H9 (cell line): ENCODE results near the gene RNF212. TPM values are rescaled to one million over a fixed set of nuclear protein-coding genes. Genes with fewer than 3 reads are reported as not detected.

ENCODE experiments used
- DNase-seq: peaks from one replicate; pipeline ENCODE4 v3.0.0-alpha.2; 2017
- H2AFZ ChIP-seq: one replicate; pipeline ENCODE4 v1.6.1; 2013; ENCODE audit warnings: mild to moderate bottlenecking, low read length, control low read depth, moderate library complexity
- H2AK5ac ChIP-seq: 2 replicates; pipeline ENCODE4 v1.6.1; 2013; ENCODE audit warnings: low read length, control low read depth, mixed read lengths; ENCODE audit not compliant: insufficient read length
- H2BK120ac ChIP-seq: one replicate; pipeline ENCODE4 v1.6.1; 2013; ENCODE audit warnings: low read depth, mild to moderate bottlenecking, low read length, control low read depth, inconsistent platforms; ENCODE audit not compliant: poor library complexity, severe bottlenecking
- H2BK12ac ChIP-seq: 2 replicates; pipeline ENCODE4 v1.6.1; 2013; ENCODE audit warnings: low read length, control low read depth, mixed read lengths, low read depth; ENCODE audit not compliant: insufficient read length
- H2BK15ac ChIP-seq: 2 replicates; pipeline ENCODE4 v1.6.1; 2013; ENCODE audit warnings: low read depth, low read length, control low read depth
- H2BK20ac ChIP-seq: one replicate; pipeline ENCODE4 v1.6.1; 2013; ENCODE audit warnings: low read depth, mild to moderate bottlenecking, low read length, control low read depth, inconsistent platforms; ENCODE audit not compliant: poor library complexity, severe bottlenecking
- H2BK5ac ChIP-seq: 2 replicates; pipeline ENCODE4 v1.6.1; 2013; ENCODE audit warnings: low read length, control low read depth, mixed read lengths; ENCODE audit not compliant: insufficient read length
- H3K14ac ChIP-seq: 2 replicates; pipeline ENCODE4 v1.6.1; 2013; ENCODE audit warnings: low read length, control low read depth; ENCODE audit not compliant: insufficient read depth
- H3K18ac ChIP-seq: 2 replicates; pipeline ENCODE4 v1.6.1; 2013; ENCODE audit warnings: low read depth, mild to moderate bottlenecking, mixed read lengths, low read length, control low read depth; ENCODE audit not compliant: insufficient read length
- H3K23ac ChIP-seq: 2 replicates; pipeline ENCODE4 v1.6.1; 2013; ENCODE audit warnings: low read length, control low read depth, mixed read lengths, low read depth; ENCODE audit not compliant: insufficient read length
- H3K23me2 ChIP-seq: 2 replicates; pipeline ENCODE4 v1.6.1; 2013; ENCODE audit warnings: low read depth, mild to moderate bottlenecking, mixed read lengths, low read length, control low read depth; ENCODE audit not compliant: insufficient read length, poor library complexity, severe bottlenecking
- H3K27ac ChIP-seq: 2 replicates; pipeline ENCODE4 v1.5.1; 2013; ENCODE audit warnings: low read length, control low read depth, mixed read lengths, low read depth; ENCODE audit not compliant: insufficient read length
- H3K27me3 ChIP-seq: 2 replicates; pipeline ENCODE4 v1.6.1; 2013; ENCODE audit warnings: low read length, control low read depth, inconsistent platforms; ENCODE audit not compliant: insufficient read depth
- H3K4ac ChIP-seq: 2 replicates; pipeline ENCODE4 v1.6.1; 2013; ENCODE audit warnings: low read depth, mild to moderate bottlenecking, control low read depth, inconsistent platforms, low read length, moderate library complexity
- H3K4me1 ChIP-seq: 2 replicates; pipeline ENCODE4 v1.6.1; 2013; ENCODE audit warnings: low read length, control low read depth, inconsistent platforms; ENCODE audit not compliant: insufficient read depth
- H3K4me2 ChIP-seq: 2 replicates; pipeline ENCODE4 v1.6.1; 2013; ENCODE audit warnings: low read length, control low read depth, mixed read lengths; ENCODE audit not compliant: insufficient read length, insufficient read depth
- H3K56ac ChIP-seq: 2 replicates; pipeline ENCODE4 v1.6.1; 2013; ENCODE audit warnings: low read depth, mild to moderate bottlenecking, mixed read lengths, low read length, control low read depth; ENCODE audit not compliant: insufficient read length
- H3K79me1 ChIP-seq: 2 replicates; pipeline ENCODE4 v1.6.1; 2013; ENCODE audit warnings: low read depth, mild to moderate bottlenecking, moderate library complexity, low read length, control low read depth, inconsistent platforms; ENCODE audit not compliant: insufficient read depth, poor library complexity, severe bottlenecking
- H3K79me2 ChIP-seq: 2 replicates; pipeline ENCODE4 v1.6.1; 2013; ENCODE audit warnings: low read length, control low read depth, inconsistent platforms; ENCODE audit not compliant: insufficient read depth
- H3K9ac ChIP-seq: 2 replicates; pipeline ENCODE4 v1.6.1; 2013; ENCODE audit warnings: low read length, control low read depth, mixed read lengths; ENCODE audit not compliant: insufficient read length; ENCODE audit errors: extremely low read depth
- H3K9me3 ChIP-seq: one replicate; pipeline ENCODE4 v1.6.1; 2013; ENCODE audit warnings: low read depth, low read length, inconsistent platforms; ENCODE audit not compliant: control insufficient read depth
- H3T11ph ChIP-seq: one replicate; pipeline ENCODE4 v1.6.1; 2013; ENCODE audit warnings: mild to moderate bottlenecking, low read length, control low read depth, inconsistent platforms
- H4K20me1 ChIP-seq: one replicate; pipeline ENCODE4 v1.6.1; 2013; ENCODE audit not compliant: control insufficient read depth, insufficient read length, insufficient read depth
- H4K5ac ChIP-seq: 2 replicates; pipeline ENCODE4 v1.6.1; 2013; ENCODE audit warnings: low read depth, mild to moderate bottlenecking, mixed read lengths, low read length, control low read depth; ENCODE audit not compliant: insufficient read length
- H4K8ac ChIP-seq: replicated peaks from 2 replicates; pipeline ENCODE4 v1.6.1; 2013; ENCODE audit warnings: low read length, control low read depth, mixed read lengths, low read depth; ENCODE audit not compliant: insufficient read length
- H4K91ac ChIP-seq: 2 replicates; pipeline ENCODE4 v1.6.1; 2013; ENCODE audit warnings: low read depth, mild to moderate bottlenecking, moderate library complexity, mixed read lengths, low read length, control low read depth; ENCODE audit not compliant: insufficient read length
- H3K27ac Mint-ChIP-seq, 3 experiments: 2 replicates in 2 of 3; 3 replicates in 1 of 3; pipeline ENCODE4 v1.8.0; 2020 to 2021; ENCODE audit warnings: mixed read lengths in 3 of 3, mild to moderate bottlenecking in 1 of 3, moderate library complexity in 1 of 3
- H3K27me3 Mint-ChIP-seq: 2 replicates; pipeline ENCODE4 v1.8.0; 2021; ENCODE audit warnings: low read depth, mild to moderate bottlenecking, moderate library complexity, mixed read lengths
- H3K36me3 Mint-ChIP-seq, 3 experiments: 2 replicates in 2 of 3; 3 replicates in 1 of 3; pipeline ENCODE4 v1.8.0; 2020 to 2021; ENCODE audit warnings: low read depth in 3 of 3, mixed read lengths in 3 of 3; ENCODE audit not compliant: insufficient read depth in 1 of 3
- H3K4me1 Mint-ChIP-seq, 2 experiments: 2 replicates each; pipeline ENCODE4 v1.8.0; 2020; ENCODE audit warnings: mixed read lengths in 2 of 2
- H3K4me3 Mint-ChIP-seq, 2 experiments: 2 replicates in 1 of 2; 3 replicates in 1 of 2; pipeline ENCODE4 v1.8.0; 2020 to 2021; ENCODE audit warnings: mild to moderate bottlenecking in 2 of 2, mixed read lengths in 2 of 2, moderate library complexity in 1 of 2
- H3K9me3 Mint-ChIP-seq, 2 experiments: 2 replicates in 1 of 2; 3 replicates in 1 of 2; pipeline ENCODE4 v1.8.0; 2020; ENCODE audit warnings: mild to moderate bottlenecking in 2 of 2, mixed read lengths in 2 of 2, moderate library complexity in 1 of 2
- CTCF ChIP-seq: fragments of 200-600 bp; sonication (generic); conservative IDR thresholded peaks from 3 replicates; pipeline ENCODE4 v1.8.0; 2021; ENCODE audit warnings: antibody characterized with exemption, mild to moderate bottlenecking
- WGBS: extraction: QIAGEN DNeasy Blood & Tissue Kit; methylation state at CpG from one replicate; pipeline ENCODE4 v1.1.7; 2013; ENCODE audit warnings: missing lambda C conversion rate, low lambda C conversion rate, mixed read lengths; ENCODE audit not compliant: insufficient read length; ENCODE audit errors: extremely low coverage; 5-methylcytosine and 5-hydroxymethylcytosine counted together
- total RNA-seq: library from RNA; stranded (reverse); gene quantifications from 2 replicates; pipeline ENCODE4 v1.2.1, GENCODE V29; 2021

RNF212 gene
- total RNA-seq, 1 experiment from 2014 or later = 3.0 TPM

DNA sequence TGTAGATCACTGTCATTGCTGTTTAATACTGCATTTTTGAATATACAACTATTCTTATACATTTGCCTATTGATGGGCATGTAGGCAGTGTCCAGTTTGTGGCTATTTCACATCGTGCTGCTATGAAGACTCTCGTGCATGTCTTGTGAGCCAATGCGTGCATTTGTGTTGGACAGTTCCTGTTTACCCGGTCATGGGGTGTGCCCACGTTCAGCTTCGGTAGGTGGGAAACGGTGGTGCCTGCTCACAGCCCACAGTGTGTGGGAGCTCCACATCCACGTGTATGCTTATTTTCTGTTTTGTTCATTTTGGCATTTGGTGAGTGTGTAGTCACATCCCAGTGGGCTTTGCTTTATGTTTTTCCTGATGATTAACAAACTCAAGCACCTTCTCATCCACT, 19.7 kb upstream of the RNF212 start:
- TF ChIP-seq CTCF = no peak
- Histone ChIP-seq H3K4ac (no peak overlapping the region), H3K27me3 (no peaks in the 10 kb centered on the region), H2BK20ac (no peak overlapping the region), H3K27ac (no peak overlapping the region), H2BK120ac (no peak overlapping the region), H2BK5ac (no peak overlapping the region), H4K8ac (no peak overlapping the region), H3K14ac (no peak overlapping the region), H3K4me1 (no peaks in the 10 kb centered on the region), H2BK15ac (no peak overlapping the region), H3K23me2 (no peaks in the 10 kb centered on the region), H4K20me1 (no peaks in the 10 kb centered on the region), H3K23ac (no peak overlapping the region), H3K18ac (no peak overlapping the region), H3K56ac (no peak overlapping the region), H3K79me1 (no peaks in the 10 kb centered on the region), H2AFZ (no peak overlapping the region), H2AK5ac (no peak overlapping the region), H3K4me2 (no peak overlapping the region), H3K9me3 (no peaks in the 10 kb centered on the region), H4K5ac (no peak overlapping the region), H3K9ac (no peak overlapping the region), H2BK12ac (no peak overlapping the region), H3T11ph (no peak overlapping the region), H4K91ac (no peak overlapping the region), H3K79me2 (no peaks in the 10 kb centered on the region)
- Mint-ChIP-seq H3K9me3 (no peaks in the 10 kb centered on the region; a peak in 1 of 5 replicates), H3K36me3 (no peaks in the 10 kb centered on the region), H3K27me3 (peaks cover 24% of the 10 kb centered on the region), H3K4me1 (no peaks in the 10 kb centered on the region), H3K4me3 (no peak overlapping the region), H3K27ac (no peak overlapping the region)
- DNase-seq = no peak
- WGBS = no CpG with 5 or more reads among the region's 8 CpGs
